IPS-18c (cell line): ENCODE results near the gene SMARCAL1.

Experiments used
- H3K4me3 ChIP-seq: 2 replicates; pipeline ENCODE4 v1.7.0; 2013; ENCODE audit warnings: low read depth, mild to moderate bottlenecking, low read length, moderate library complexity; ENCODE audit not compliant: insufficient read depth
- H3K9me3 ChIP-seq: one replicate; pipeline ENCODE4 v1.6.1; 2013; ENCODE audit warnings: mild to moderate bottlenecking, low read length, moderate library complexity; ENCODE audit not compliant: control insufficient read depth, insufficient read depth

The SMARCAL1 gene

GRCh38 chr2:216388046-216388884, 24.0 kb upstream of the SMARCAL1 start:
- Histone ChIP-seq H3K4me3 (no peak overlapping the region), H3K9me3 (no peaks in the 10 kb centered on the region)

- Histone ChIP-seq H3K9me3 (no peaks in the 10 kb centered on the region), H3K4me3 (no peak overlapping the region)
These were observed 22.7 kb upstream of the SMARCAL1 start for GRCh38 chr2:216389570-216389969.

- no peaks in the 10 kb centered on the region for H3K9me3 ChIP-seq
- H3K4me3 ChIP-seq: no peak overlapping the region
These were observed 20.9 kb upstream of the SMARCAL1 start for GRCh38 chr2:216391401-216391800.

- H3K9me3 ChIP-seq: no peaks in the 10 kb centered on the region
These were observed 20.2 kb upstream of the SMARCAL1 start for GRCh38 chr2:216392018-216392562.

GRCh38 chr2:216392945-216393840, 19.1 kb upstream of the SMARCAL1 start:
- Histone ChIP-seq H3K4me3 (no peak overlapping the region), H3K9me3 (no peaks in the 10 kb centered on the region)

More at GRCh38 chr2:216392018-216392562, 20.2 kb upstream of the SMARCAL1 start:
- no peak overlapping the region for H3K4me3 ChIP-seq

GRCh38 chr2:216394881-216395280, 17.4 kb upstream of the SMARCAL1 start:
- H3K9me3 ChIP-seq: peaks cover 3% of the 10 kb centered on the region

GRCh38 chr2:216399621-216400020, 12.7 kb upstream of the SMARCAL1 start:
- peaks cover 6% of the 10 kb centered on the region for H3K9me3 ChIP-seq
- H3K4me3 ChIP-seq: no peak overlapping the region

More at GRCh38 chr2:216394881-216395280, 17.4 kb upstream of the SMARCAL1 start:
- no peak overlapping the region for H3K4me3 ChIP-seq

- no peak overlapping the region for H3K4me3 ChIP-seq
These were observed 9.5 kb upstream of the SMARCAL1 start for GRCh38 chr2:216402751-216403150.

GRCh38 chr2:216404010-216404618, 8.2 kb upstream of the SMARCAL1 start:
- H3K4me3 ChIP-seq: no peak overlapping the region
- peaks cover 4% of the 10 kb centered on the region for H3K9me3 ChIP-seq

More at GRCh38 chr2:216402751-216403150, 9.5 kb upstream of the SMARCAL1 start:
- peaks cover 6% of the 10 kb centered on the region for H3K9me3 ChIP-seq

- no peaks in the 10 kb centered on the region for H3K9me3 ChIP-seq
- H3K4me3 ChIP-seq: no peak overlapping the region
These were observed 6.7 kb upstream of the SMARCAL1 start for GRCh38 chr2:216405588-216405987.

GRCh38 chr2:216406826-216407225, 5.5 kb upstream of the SMARCAL1 start:
- no peak overlapping the region for H3K4me3 ChIP-seq
- H3K9me3 ChIP-seq: no peaks in the 10 kb centered on the region

- no peaks in the 10 kb centered on the region for H3K9me3 ChIP-seq
- no peak overlapping the region for H3K4me3 ChIP-seq
These were observed 3.6 kb upstream of the SMARCAL1 start for GRCh38 chr2:216408426-216409290.

- Histone ChIP-seq H3K9me3 (no peaks in the 10 kb centered on the region), H3K4me3 (no peak overlapping the region)
These were observed 1.7 kb upstream of the SMARCAL1 start for GRCh38 chr2:216410550-216410949.

GRCh38 chr2:216413882-216414281, 1.6 kb downstream of the SMARCAL1 start:
- Histone ChIP-seq H3K9me3 (no peaks in the 10 kb centered on the region), H3K4me3 (no peak overlapping the region)

GRCh38 chr2:216414772-216415319, 2.6 kb downstream of the SMARCAL1 start:
- Histone ChIP-seq H3K9me3 (no peaks in the 10 kb centered on the region), H3K4me3 (no peak overlapping the region)

- no peak overlapping the region for H3K4me3 ChIP-seq
- H3K9me3 ChIP-seq: no peaks in the 10 kb centered on the region
These were observed 3.3 kb downstream of the SMARCAL1 start for GRCh38 chr2:216415541-216415940.
